HG02571 (cell line): ENCODE measurements around the gene RAD51B.
"Not testable (repeated sequence)": the region's sequence is repeated elsewhere in the genome, so short reads cannot be mapped to it uniquely, and the experiment has no call there.

ENCODE experiments used
- ATAC-seq: cut with Tn5 transposase; IDR thresholded peaks from one replicate; pipeline ENCODE4 v1.9.1; 2021; ENCODE audit warnings: mild to moderate bottlenecking, moderate library complexity; ENCODE audit not compliant: unreplicated experiment

RAD51B gene

GRCh38 chr14:67977434-67978034, 158.0 kb downstream of the RAD51B start:
- ATAC-seq = no peak

DNA sequence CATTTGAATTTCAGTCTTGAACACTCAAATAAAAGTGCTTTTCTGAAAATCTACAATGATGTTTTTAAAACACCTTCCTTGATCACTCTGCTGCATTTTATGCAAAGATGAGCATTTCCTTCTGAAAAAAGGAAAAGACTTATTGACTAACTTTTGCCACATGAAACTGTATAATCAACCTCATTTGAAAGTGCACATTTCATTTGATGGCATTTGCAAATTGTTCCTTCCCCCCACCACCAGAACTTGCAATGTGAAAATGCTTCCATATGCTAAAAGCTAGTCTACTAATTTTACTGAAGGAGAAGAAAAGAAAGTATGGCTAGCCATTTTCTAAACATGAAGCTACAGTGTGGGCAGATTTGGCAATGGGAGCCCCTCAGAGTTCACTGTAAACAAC, 159.2 kb downstream of the RAD51B start:
- no peak for ATAC-seq

- no peak for ATAC-seq
Measured at GRCh38 chr14:67982711-67983608, 163.4 kb downstream of the RAD51B start.

GRCh38 chr14:67984274-67984673, 164.7 kb downstream of the RAD51B start:
- ATAC-seq = no peak

- no peak for ATAC-seq
Measured at GRCh38 chr14:67986131-67986841, 166.7 kb downstream of the RAD51B start.

GRCh38 chr14:67987606-67988005, 168.0 kb downstream of the RAD51B start:
- ATAC-seq = no peak

DNA sequence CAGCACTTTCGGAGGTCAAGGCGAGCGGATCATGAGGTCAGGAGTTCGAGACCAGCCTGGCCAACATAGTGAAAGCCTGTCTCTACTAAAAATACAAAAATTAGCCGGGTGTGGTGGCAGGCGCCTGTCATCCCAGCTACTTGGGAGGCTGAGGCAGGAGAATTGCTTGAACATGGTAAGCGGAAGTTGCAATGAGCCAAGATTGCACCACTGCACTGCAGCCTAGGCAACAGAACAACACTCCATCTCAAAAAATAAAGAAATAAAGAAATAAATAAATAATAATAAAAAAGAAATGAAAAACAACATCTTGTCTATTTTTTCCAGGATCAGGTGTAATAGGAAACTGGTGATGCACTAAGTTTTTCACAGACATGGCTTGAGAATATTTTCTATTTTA, 168.6 kb downstream of the RAD51B start:
- not testable (repeated sequence) for ATAC-seq

DNA sequence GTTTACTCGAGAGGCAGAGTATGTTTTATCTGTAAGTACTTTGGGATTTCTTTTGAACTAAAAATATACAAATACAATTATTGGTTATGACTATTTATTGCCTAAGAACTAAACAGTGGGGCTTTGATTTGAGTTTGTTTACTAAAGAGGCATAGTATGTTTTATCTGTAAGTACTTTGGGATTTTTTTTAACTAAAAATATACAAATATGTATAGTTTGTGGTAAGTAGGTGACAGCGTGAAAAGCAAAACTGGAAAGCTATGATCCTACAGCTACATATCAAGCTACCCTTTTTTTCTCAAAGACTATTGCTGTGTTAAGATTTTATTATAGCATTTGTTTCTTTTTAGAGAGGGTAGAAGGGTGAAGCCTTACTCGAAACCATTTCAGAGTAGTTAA, 171.0 kb downstream of the RAD51B start:
- no peak for ATAC-seq

DNA sequence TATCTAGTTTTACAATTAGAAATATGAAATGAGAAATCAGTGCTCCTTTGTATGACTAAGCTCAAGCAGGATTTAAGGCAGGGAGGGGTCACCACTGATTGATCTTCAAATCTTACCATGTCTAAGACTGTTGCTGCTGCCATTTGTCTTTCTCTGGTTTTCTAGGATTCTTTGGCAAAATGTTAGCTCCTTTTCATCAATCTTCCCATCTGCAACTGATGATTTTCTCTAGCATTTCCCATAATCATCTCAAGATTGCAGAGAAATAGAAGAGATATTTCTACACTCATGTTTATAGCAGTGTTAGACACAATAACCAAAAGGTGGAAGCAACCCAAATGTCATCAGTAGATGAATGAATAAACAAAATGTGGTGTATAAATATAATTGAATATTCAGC, 175.0 kb downstream of the RAD51B start:
- ATAC-seq = no peak

- no peak for ATAC-seq
Measured at GRCh38 chr14:67996235-67996634, 176.7 kb downstream of the RAD51B start.

DNA sequence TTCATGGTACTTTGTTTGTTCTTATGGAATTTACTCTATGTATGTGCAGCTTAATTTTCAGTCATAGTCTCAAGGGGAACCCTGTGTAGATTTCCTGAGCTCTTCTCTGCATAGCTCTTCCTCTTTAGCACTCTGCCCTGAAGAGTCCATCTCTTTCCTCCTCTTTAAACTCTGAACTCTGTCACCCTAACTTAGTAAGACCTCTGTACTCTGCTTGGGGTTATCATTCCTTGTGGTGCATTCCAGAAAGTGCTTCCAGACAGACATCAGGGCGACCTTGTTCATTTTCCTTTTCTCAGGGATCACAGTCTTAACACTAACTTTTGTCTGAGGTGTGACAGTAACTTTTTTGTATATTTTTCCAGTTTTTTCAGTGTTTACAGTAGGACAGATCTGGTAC, 179.3 kb downstream of the RAD51B start:
- no peak for ATAC-seq

- no peak for ATAC-seq
Measured at GRCh38 chr14:67999290-67999689, 179.7 kb downstream of the RAD51B start.

DNA sequence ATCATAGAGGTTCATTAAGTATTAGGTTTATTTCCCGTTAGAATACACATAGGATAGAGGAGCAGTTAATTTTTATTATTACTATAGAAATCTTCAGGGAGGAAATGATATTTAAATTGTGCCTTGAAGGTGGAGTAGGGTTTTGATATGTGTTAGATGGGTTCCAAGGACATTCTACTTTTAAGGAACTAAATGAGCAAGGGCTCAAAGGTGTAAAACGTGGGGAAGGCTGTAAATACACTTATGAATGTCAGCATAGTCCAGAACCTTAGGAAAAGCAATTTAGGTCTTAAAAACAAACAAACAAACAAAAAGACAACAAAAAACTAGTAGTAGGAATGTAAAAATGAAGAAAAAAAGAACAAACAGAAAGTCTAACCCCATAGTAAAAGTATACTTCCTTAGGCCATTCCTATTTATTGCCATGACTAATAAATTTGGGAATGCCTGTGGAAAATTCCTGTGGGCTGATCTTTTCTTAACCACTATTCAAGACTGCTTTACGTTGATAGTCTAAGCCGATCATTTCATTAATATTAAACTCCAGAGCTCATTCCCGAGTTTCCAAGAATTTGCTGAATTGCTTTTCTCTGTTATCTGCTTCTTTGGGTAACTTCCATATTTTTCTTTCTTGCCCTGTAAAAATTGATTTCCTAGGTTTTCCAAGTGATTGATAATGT, 180.3 kb downstream of the RAD51B start:
- no peak for ATAC-seq

DNA sequence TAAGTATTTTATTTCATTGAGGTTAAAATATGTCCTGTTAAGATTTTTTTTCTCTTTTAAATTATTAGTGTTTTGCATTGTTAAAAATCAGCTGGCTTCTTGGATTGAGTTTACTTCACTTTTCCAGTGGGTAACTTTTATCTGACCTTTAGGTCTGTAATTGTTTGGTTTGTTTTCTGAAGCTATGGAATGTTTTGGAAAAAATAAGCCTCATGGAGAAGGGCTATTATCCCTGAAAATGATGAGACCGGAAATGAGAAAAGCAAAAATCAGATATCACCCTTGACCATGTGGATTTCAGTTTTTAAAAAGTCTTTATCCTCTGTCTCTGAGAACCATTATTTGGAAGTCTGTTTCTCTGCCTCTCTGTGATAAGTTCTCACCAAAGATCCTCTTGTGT, 180.9 kb downstream of the RAD51B start:
- ATAC-seq = no peak

DNA sequence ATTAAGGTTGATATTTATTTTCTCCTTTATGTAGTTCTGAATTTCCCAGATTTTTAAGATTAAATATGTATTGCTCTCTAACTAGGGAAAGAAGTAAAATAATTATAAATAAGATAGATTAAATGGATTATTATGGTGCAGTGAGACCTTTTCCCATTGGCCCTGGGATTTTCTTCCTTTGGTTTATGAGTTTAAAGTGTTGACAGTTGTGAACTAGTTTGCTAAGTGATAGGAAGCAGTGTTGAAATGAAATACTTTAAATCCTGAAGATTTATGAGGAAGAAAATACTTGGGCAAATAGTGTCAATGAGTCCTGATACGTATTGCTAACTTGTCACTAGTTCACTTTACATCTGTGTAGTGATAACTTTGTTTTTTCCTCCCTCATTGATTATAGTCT, 188.9 kb downstream of the RAD51B start:
- no peak for ATAC-seq

GRCh38 chr14:68011406-68012028, 191.9 kb downstream of the RAD51B start:
- no peak for ATAC-seq

- ATAC-seq = no peak
Measured at GRCh38 chr14:68012871-68013270, 193.3 kb downstream of the RAD51B start.

DNA sequence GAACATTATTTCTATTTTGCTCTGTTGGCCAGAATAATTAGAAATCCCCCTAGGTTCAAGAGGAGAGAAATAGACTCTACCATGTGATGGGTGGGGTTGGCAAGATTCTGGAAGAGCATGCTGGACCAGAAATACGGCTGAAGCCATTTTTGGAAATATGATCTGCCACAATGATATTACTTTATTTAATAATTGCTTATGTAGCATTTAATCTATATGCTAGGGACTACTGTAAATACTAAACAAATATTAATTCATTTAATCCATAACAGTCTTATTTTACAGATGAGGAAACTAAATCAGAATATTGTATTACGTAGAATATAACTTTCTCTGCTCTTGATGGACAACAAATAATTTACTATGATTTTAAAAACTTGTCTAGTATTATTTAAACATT, 193.7 kb downstream of the RAD51B start:
- ATAC-seq = no peak

GRCh38 chr14:68014771-68015170, 195.2 kb downstream of the RAD51B start:
- ATAC-seq = no peak

DNA sequence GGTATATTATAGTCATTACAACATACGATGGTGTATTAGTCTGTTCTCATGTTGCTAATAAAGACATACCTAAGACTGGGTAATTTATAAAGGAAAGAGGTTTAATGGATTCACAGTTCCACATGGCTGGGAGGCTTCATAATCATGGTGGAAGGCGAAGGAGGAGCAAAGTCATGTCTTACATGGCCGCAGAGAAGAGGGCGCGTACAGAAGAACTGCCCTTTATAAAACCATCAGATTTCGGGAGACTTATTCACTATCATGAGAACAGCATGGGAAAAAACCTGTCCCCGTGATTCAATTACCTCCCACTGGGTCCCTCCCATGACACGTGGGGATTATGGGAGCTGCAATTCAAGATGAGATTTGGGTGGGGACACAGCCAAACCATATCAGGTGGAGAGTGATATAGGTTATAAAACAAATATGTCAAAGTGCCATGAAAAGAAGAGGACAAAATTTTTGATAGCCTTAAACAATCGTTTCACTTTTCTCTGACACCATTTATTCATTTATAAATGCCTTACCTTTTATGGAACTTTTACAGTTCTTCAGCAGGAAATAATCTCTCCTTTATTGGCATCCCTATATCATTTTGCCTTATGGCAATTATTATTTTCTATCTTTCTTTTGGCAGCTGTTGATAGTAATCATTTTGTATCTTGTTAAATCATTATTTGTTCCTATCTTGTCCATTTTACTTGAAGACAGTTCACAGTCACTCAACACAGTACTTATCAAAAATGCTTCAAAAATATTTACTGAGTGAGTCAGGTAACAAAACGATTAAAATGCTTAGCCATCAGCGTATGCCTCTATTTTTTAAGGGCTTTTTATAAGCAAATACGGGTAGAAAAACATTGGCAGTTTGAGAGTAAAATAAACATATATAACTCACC, 196.0 kb downstream of the RAD51B start:
- no peak for ATAC-seq
